WTC11 (cell line): Measurements from ENCODE around the gene PKIB.

Source experiments
- CDX4 ChIP-seq: fragments of 250-450 bp; sonication (Bioruptor Pico); IDR thresholded peaks from 2 replicates; pipeline ENCODE4 v1.9.0; 2021; ENCODE audit warnings: moderate library complexity, mild to moderate bottlenecking, inconsistent platforms, borderline replicate concordance
- RELA ChIP-seq: sonication (generic); formaldehyde crosslinking; IDR thresholded peaks from 2 replicates; pipeline ENCODE4 v1.8.1; 2022; ENCODE audit warnings: missing genetic modification reagents, mild to moderate bottlenecking, borderline replicate concordance

GRCh38 chr6:122657601-122658000, 47.4 kb downstream of the PKIB start:
- no peak for TF ChIP-seq RELA (CRISPR knock-in tag)
- no peak for TF ChIP-seq CDX4 (CRISPR knock-in tag)
